Measurements from ENCODE around the gene HS1BP3.
A peak's percentile ranks its signal among the peaks of the same experiment; 100 is the strongest.

The HS1BP3 gene

DNA sequence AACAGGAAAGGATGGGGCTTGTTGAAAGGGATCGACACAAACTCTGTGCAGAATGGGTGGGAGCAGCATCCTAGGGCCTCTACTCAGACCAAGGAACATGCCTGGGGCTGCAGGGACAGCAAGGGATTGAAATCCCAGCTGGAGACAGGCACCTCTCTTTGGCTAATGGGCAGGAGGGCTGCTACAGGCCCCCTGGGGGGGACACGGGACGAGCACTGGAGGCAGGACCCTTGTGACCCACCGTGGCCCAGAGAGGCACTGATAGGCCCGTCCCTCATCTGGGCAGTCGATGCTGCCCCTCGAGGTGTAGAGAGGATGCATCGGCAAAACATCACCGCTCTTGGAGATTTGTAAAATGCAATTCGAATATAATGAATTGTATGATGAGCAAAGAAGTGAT is 5.1 kb downstream of the HS1BP3 start:
- no peak for DNase-seq (ENCODE audit: low read depth in 2 of 2)

DNA sequence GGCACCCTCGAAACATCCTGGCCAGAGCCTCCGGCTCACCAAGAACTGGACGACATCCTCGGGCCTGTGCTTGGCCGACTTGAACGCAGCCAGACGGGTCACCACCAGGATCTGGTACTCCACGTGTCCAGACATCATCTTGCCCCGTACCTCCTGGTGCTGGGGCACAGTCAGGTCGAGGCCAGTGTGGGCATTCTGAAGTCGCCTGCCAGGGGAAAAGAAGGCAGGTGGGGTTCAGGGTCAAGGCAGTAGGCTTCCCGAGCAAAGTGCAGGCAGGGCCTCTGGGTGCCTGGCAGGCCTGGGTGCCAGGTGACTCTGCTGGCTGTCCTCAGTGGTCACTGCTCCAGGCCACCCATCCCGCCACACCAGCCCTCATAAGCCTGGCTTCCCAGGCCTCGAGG is 5.6 kb downstream of the HS1BP3 start:
- no peak for DNase-seq (ENCODE audit: low read depth in 2 of 2)

DNA sequence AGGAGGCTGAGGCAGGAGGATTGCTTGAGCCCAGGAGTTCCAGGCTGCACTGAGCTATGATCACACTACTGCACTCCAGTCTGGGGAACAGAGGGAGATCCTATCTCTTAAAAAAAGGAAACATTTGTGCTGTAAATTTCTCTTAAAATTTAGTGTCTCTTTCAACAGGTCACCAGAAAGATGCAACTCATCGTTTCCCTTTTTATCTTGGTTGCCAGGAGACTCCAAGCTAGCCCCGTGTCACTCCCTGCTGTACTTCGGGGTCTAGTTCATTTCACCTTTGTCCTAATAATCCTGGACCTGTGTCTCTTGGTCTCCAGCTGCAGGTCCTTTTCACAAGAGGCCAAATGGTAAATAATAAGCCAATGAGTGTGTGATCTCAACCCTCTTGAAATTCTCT is 7.1 kb downstream of the HS1BP3 start:
- DNase-seq (ENCODE audit: low read depth in 2 of 2), result no peak

- DNase-seq (ENCODE audit: low read depth in 2 of 2), result no peak
Observed at GRCh38 chr2:20643060-20643459, 7.8 kb downstream of the HS1BP3 start.

DNA sequence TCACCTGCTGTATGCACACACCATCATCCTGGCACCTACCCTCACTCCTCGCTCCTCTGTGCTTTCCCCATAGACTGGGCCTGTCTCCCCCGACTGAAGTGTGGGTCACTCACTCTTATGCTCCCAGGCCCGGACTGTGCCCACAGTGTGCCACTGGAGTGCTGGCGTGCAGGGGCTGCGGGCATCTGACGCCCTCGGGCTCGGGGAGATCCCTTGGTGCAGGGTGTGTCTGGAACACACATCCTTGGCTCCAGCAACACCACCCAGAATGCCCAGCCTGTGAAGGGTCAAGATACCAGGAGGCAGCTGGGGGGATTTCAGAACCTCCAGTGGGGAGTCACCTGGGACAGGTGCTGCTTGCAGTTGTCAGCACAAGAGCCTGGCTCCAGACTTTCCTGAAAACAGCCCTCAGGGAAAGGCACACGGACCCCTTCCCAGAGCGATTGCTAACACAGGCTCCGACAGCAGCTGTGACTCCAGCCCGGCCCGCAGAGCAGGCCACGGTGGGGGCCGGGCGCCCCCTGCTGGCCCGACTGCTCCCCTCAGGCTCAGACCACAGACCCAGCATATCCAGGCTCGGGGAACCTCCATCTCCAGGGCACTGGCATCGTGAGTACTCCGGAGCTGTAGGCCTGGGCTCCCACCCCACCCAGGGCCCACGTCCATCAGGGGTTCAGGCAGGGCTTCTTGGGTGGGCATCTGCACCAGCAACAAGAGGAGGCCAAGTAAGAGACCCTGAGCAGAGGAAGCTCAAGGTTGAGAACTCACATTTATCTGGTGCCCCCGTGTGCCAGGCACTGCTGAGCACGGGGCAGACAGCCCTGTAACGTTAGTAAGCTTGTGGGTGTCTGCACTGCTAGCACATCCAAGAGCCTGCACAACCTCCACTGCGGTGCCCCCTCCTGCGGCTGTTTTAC is 8.6 kb downstream of the HS1BP3 start:
- DNase-seq (ENCODE audit: low read depth in 2 of 2), result peak; percentile 34 to 61

DNA sequence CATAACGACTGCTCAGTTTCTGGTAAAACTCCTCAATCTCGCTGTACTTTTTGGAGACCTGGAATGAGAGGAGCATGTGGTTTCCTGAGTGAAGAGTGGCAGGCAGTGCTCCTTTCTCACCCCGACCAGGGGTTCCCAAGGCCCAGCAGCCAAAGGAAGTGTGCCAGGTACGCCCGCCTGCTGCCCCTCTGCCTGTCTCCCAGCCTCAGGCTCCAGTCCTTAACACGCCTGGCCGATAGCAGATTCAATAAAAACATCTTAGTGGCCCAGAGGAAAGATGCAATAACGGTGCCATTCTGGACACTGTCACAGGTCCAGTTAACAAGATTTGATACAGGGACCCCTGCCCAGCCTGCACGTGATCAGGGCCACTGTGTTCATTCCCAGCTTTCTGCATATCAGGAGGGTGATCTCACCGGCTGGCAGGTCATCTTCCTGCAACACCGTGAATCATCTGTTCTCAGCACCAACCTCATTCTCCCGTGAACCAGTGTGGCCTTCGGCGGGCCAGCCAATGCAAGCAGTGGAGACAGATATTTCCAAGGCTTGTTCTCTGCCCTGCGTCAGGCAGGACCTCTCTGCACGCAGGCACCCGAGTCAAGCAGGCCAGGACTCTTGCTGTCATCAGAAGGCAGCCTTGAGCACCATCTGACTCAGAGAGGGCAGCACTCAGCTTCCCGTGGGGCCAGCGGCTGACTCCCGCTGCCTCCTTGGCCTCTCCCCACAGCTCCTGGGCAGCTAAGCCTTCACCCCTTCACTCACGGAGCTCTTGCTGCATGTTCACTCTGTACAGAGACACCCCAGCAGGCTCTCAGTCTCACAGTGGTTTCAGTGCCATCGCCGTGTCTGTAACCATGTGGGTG is 9.5 kb downstream of the HS1BP3 start:
- DNase-seq (ENCODE audit: low read depth in 2 of 2), result no peak

DNA sequence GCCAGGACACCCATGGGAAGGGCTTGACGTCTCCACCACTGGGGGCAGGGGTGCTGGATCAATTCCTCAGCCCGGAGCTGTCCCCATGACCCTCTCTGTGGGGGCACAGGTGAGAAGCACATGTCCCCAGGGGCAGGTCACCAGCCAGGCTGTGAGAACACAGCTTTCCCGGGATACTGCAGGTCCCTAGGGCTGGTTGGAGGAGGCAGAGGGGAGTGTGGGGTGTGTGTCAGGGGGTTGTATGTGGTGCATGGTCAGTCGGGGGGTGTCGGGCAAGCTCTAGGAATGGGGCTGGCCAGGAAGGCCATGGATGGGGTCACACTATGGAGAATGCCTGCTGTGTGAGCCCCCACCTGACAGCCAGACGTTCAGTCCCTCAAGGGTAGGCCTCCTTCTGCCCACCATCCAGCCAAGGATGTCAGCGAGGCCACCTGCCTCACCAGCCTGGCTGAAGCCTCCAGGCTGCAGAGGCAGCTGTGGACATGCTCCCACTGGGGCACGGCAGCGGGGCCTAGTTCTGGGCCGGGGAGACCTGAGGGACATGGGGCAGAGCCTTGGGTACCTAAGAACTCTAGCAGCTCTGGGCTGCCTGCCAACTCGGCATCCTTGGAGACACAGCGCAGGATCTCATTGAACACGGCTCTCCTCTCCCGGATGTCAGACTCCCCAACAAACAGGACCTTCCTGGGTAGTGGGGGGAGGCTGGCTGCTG is 10.3 kb downstream of the HS1BP3 start:
- DNase-seq (ENCODE audit: low read depth in 2 of 2), result no peak

GRCh38 chr2:20638646-20639430 is 12.1 kb downstream of the HS1BP3 start:
- DNase-seq (ENCODE audit: low read depth in 2 of 2), result no peak

- no peak for DNase-seq (ENCODE audit: low read depth in 2 of 2)
Observed at GRCh38 chr2:20638014-20638413, 12.9 kb downstream of the HS1BP3 start.

DNA sequence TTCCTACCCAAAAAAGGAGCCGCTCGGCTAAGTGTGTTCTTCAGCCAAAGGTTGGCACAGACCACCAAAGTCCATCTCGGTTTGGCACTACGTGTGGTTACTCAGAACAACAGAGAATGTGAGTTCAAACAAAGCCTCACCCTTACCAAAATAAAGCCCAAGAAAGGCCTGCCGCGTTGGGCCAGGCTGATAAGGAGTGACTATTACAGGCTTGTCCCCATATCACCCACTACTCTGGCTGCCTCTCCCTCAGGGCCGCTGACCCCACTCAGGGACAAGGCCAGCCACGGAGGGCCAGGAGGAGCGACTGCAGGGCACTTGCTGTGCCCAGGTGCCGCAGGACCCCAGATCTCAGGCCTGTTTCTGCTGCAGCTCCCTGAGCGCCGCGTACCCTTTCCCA is 13.8 kb downstream of the HS1BP3 start:
- no peak for DNase-seq (ENCODE audit: low read depth in 2 of 2)

GRCh38 chr2:20635675-20636584 is 15.0 kb downstream of the HS1BP3 start:
- DNase-seq (ENCODE audit: low read depth in 2 of 2), result no peak

DNA sequence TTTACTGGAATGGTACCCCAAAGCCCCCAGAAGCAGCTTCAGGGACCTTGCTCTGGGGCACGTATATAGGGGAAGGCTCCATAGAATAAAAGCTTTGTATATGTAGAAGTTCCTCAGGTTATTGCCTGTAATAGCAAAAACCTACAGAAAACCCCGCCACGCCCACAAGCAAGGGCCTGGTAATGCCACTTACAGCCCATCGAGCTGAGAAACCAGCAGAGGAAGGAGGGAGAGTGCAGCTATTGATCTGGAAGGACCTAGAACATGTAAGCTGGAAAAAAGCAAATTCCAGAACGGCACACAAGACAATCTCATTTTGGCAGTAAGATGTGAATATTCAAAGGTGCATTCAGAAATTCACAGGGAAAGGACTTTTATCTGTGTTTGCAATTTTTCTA is 15.8 kb downstream of the HS1BP3 start:
- DNase-seq (ENCODE audit: low read depth in 2 of 2), result no peak

DNA sequence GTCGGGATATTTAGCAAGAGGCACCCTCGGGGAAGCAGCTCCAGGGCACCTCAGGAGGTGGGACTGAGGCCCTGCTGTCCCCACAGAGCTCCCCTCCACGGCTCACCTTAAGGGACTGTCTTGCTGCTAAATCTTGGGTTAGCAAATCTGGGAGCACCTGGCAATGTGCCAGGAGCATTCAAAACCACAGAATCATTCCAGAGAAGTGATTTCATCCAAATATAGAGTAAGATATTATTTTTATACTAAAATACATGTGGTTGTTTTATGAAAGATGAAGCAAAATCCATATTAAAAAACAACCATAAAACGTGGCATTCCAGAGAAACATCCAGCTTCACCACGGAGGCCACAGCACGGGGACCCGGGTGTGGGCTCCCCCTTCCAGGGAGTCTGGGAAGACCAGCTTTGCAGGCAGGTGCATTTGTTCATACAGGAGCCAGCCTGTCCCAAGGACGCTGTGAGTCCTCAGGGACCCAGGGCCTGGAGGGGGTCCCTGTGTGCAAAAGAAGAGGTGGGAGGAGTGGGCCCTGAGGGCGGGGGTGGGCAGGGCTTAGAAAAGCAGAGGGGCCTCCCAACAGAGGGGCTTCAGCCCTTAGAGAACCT is 16.3 kb downstream of the HS1BP3 start:
- no peak for DNase-seq (ENCODE audit: low read depth in 2 of 2)

- DNase-seq (ENCODE audit: low read depth in 2 of 2), result no peak
Observed at GRCh38 chr2:20633794-20634506, 16.9 kb downstream of the HS1BP3 start.

DNA sequence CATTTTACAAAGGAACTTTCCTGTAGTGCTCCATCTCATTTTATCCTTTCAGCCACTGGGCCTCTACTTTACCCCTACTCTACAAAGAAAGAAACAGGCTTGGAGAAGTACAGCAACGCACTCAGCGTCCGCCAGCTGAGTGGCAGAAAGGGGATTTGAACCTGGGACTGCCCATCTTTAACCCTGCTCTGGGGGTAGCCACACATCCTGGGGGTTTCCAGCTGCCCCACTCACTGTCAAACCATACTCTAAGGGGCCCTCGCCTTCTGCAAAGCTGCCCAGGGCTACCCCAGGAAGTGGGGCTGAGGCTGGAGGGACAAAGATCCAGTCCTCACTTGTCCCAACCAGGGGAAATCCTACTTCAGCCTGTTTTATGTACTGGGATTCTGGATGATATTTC is 17.9 kb downstream of the HS1BP3 start:
- DNase-seq (ENCODE audit: low read depth in 2 of 2), result no peak

DNA sequence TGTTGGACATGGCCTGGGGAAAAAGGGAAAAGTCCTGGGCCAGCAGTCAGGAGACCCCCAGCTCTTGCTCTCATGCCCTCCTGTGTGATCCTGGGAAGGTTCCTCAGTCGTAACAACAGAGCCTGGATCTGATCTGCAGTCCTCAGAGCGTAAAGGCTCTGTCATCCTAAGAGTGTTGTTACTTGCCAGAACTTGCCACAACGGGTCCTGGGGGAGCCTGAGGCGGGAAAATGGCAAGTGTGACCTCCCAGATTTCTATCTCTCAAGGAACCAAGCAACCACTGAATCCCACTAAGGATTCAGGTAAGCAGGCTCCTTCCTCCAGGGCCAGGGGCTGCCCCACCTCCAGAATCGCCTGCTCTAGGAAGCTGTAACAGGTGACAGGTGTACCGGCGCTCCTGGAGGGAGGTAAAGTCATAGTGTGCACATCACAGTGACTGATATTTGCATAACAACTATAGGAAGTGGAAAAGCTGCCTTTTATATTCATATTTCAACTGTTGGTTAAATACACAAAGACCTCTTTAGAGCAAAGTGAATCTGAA is 18.4 kb downstream of the HS1BP3 start:
- DNase-seq (ENCODE audit: low read depth in 2 of 2), result no peak

DNA sequence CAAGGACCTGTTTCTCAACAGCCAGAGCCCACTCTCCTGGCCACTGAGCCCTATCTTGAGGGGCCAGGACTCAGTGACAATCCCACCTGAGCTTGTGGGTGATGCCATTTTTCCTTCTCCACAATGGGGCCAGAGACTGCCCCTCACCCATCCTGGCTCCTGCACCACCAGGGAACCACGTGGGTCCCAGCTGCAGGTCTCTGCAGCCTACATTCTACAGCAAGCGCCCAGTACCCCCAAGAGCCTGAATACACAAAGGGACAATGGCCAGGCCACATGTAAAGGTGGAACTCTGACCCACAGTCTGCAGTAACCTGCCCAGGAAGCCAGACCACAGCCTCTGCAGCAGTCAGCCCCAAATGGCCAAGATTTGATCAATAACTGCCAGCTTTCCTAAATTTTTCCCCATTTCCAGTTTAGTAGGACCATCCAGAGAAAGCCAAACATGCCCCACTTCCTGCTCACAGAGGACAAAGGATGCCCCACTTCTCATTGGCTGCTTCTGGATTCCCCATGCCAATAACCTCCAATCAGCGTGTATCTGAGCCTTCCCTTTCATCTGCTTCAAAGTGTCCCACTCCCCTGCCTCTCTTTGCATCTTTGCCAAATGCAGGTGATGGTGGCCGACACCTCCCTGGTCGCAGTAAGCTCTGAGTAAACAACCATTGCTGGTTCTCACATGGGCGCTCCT is 19.1 kb downstream of the HS1BP3 start:
- no peak for DNase-seq (ENCODE audit: low read depth in 2 of 2)

GRCh38 chr2:20630967-20631366 is 19.9 kb downstream of the HS1BP3 start:
- DNase-seq (ENCODE audit: low read depth in 2 of 2), result no peak

Measured in stimulated activated CD8-positive, alpha-beta memory T cell treated with anti-CD3 and anti-CD28 coated beads, Interleukin-7, amount 100 ng/mL, for 1 hour (primary cell).